Esophagus muscularis mucosa (tissue), 4 donors: ENCODE results near the gene EVX2. TPM values are rescaled to one million over a fixed set of nuclear protein-coding genes. Genes with fewer than 3 reads are reported as not detected.

Source experiments
- DNase-seq: peaks from one replicate; pipeline ENCODE4 v3.0.0-alpha.2; 2017; ENCODE audit errors: extremely low spot score
- H3K27ac ChIP-seq, 4 donors: fragments of 200-600 bp; sonication (generic); replicated peaks in 1 of 4; 1 replicate in 3 of 4; 2 replicates in 1 of 4; pipeline ENCODE4 v1.5.1; 2016 to 2019; ENCODE audit warnings: mild to moderate bottlenecking in 1 of 4
- H3K27me3 ChIP-seq, 4 donors: fragments of 200-600 bp; sonication (generic); one replicate each; pipeline versions ENCODE4 v1.5.1 to v1.6.0; 2016 to 2019
- H3K36me3 ChIP-seq, 4 donors: fragments of 200-600 bp; sonication (generic); one replicate each; pipeline ENCODE4 v1.5.1; 2016 to 2019
- H3K4me1 ChIP-seq, 4 donors: fragments of 200-600 bp; sonication (generic); one replicate each; pipeline ENCODE4 v1.5.1; 2016 to 2019
- H3K4me3 ChIP-seq, 4 donors: fragments of 200-600 bp; sonication (generic); 1 replicate in 2 of 4; 2 replicates in 2 of 4; pipeline ENCODE4 v1.5.1; 2016 to 2019; ENCODE audit warnings: mild to moderate bottlenecking in 4 of 4, moderate library complexity in 1 of 4
- H3K9me3 ChIP-seq, 4 donors: fragments of 200-600 bp; sonication (generic); 1 replicate in 3 of 4; 2 replicates in 1 of 4; pipeline ENCODE4 v1.5.1; 2016 to 2019
- CTCF ChIP-seq, 3 experiments: fragments of 200-600 bp in 2 of 3; fragments of 450-650 bp in 1 of 3; sonication (generic) in 2 of 3; IDR thresholded peaks; one replicate each; pipeline ENCODE4 v1.5.1; 2017 to 2019; ENCODE audit warnings: antibody characterized with exemption in 3 of 3, mild to moderate bottlenecking in 2 of 3, moderate library complexity in 1 of 3
- EP300 ChIP-seq: sonication (generic); formaldehyde crosslinking; IDR thresholded peaks from one replicate; pipeline ENCODE4 v1.6.1; 2017; ENCODE audit warnings: antibody characterized with exemption
- POLR2A ChIP-seq: fragments of 450-650 bp; IDR thresholded peaks from one replicate; pipeline ENCODE4 v1.6.1; 2017; ENCODE audit warnings: antibody characterized with exemption, moderate library complexity, mild to moderate bottlenecking, low read depth
- POLR2AphosphoS5 ChIP-seq, 2 donors: sonication (generic); formaldehyde crosslinking; IDR thresholded peaks; one replicate each; pipeline ENCODE4 v1.6.1; 2017; ENCODE audit warnings: antibody characterized with exemption in 2 of 2
- WGBS: methylation state at CpG from one replicate; pipeline ENCODE4 v1.1.5; 2018; 5-methylcytosine and 5-hydroxymethylcytosine counted together
- intact Hi-C: fragments of 100-400 bp; cut with DNase I; formaldehyde crosslinking; loops from one replicate; pipeline ENCODE4 v1.15.1; 2023
- total RNA-seq, 4 donors: library from RNA; depleted of rRNA; stranded (reverse); fragments of >200 nt; gene quantifications; one replicate each; pipeline versions ENCODE4 v1.1.0 to v1.2.1, GENCODE V29; 2016

Gene EVX2
- total RNA-seq, 4 donors from 2014 or later = 0.11 TPM; not detected in 3

- peaks cover 10 to 100% (median 82%) of the 10 kb centered on the region in 4 donors for H3K27me3 ChIP-seq
- intact Hi-C loops = loop anchor here (5.0 kb wide), 4 partner anchors 332 to 692 kb away; no protein-coding TSS in a partner anchor
- H3K4me1 ChIP-seq = peaks cover 24 to 59% (median 43%) of the 10 kb centered on the region in 4 donors
- H3K36me3 ChIP-seq = no peaks in the 10 kb centered on the region
- H3K4me3 ChIP-seq = no peak overlapping the region
- no peak for DNase-seq
- TF ChIP-seq POLR2A (no peak), EP300 (no peak), POLR2AphosphoS5 (IDR thresholded peaks at IDR 0.05) (no peak), CTCF (IDR thresholded peaks at IDR 0.05) (no peak)
- 29% methylated on average over 6 of the region's 9 CpGs for WGBS
- no peak overlapping the region for H3K27ac ChIP-seq
- no peaks in the 10 kb centered on the region for H3K9me3 ChIP-seq
These were observed 41.4 kb upstream of the EVX2 start for GRCh38 chr2:176124947-176125771.

GRCh38 chr2:176124110-176124946 lies 40.6 kb upstream of the EVX2 start:
- peaks cover 10 to 100% (median 82%) of the 10 kb centered on the region in 4 donors for H3K27me3 ChIP-seq
- intact Hi-C loops = no loop called here
- WGBS = 21% methylated on average over 28 of the region's 34 CpGs

DNA sequence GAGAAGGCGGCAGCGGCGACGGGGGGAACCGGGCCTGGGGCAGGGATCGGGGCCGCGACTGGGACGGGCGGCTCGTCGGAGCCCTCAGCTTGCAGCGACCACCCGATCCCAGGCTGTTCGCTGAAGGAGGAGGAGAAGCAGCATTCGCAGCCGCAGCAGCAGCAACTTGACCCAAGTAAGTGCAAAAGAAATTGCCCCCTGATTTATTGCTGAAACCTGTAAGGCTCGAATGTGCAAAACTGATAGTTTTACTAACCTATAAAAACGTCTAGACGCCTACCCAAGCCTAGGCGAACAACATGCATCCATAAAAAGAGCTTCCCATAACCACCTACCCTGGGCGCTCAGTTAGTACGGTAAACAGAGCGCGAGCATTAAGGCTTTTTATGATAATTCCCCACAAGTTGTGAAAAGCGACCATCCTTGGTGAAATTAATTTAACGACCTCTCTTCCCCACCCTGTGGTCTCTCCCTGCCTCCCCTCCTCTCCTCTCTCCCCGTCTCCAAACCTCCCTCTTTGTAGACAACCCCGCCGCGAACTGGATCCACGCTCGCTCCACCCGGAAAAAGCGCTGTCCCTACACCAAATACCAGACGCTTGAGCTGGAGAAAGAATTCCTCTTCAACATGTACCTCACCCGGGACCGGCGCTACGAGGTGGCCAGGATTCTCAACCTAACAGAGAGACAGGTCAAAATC lies 39.8 kb upstream of the EVX2 start:
- Histone ChIP-seq H3K27me3 (peaks cover 10 to 100% (median 82%) of the 10 kb centered on the region in 4 donors), H3K9me3 (no peaks in the 10 kb centered on the region), H3K4me1 (peaks cover 16 to 47% (median 29%) of the 10 kb centered on the region in 4 donors), H3K4me3 (peak overlapping the region; percentile 48 to 62 (median 50)), H3K36me3 (no peaks in the 10 kb centered on the region), H3K27ac (peak overlapping the region in 2 of 4 donors; percentile 24 to 44)
- intact Hi-C loops = no loop called here
- TF ChIP-seq EP300 (no peak), POLR2AphosphoS5 (IDR thresholded peaks at IDR 0.05) (no peak)
- DNase-seq = no peak
- WGBS = 7% methylated on average over 36 of the region's 40 CpGs

More at GRCh38 chr2:176124110-176124946, 40.6 kb upstream of the EVX2 start:
- no peak for TF ChIP-seq CTCF (IDR thresholded peaks at IDR 0.05)
- TF ChIP-seq POLR2A = no peak
- no peak for TF ChIP-seq POLR2AphosphoS5 (IDR thresholded peaks at IDR 0.05)
- TF ChIP-seq EP300 = no peak
- Histone ChIP-seq H3K4me1 (peaks cover 20 to 51% (median 37%) of the 10 kb centered on the region in 4 donors), H3K36me3 (no peaks in the 10 kb centered on the region), H3K27ac (no peak overlapping the region), H3K4me3 (peak overlapping the region in 3 of 4 donors; percentile 49 to 62 (median 51)), H3K9me3 (no peaks in the 10 kb centered on the region)
- no peak for DNase-seq

- H3K36me3 ChIP-seq = no peaks in the 10 kb centered on the region
- H3K9me3 ChIP-seq = no peaks in the 10 kb centered on the region
- peaks cover 16 to 41% (median 28%) of the 10 kb centered on the region in 4 donors for H3K4me1 ChIP-seq
- peak within 1 kb of the TSS; percentile 48 to 62 (median 50) for H3K4me3 ChIP-seq
- peak; percentile 8 to 9 for TF ChIP-seq POLR2AphosphoS5 (IDR thresholded peaks at IDR 0.05)
- no peak for TF ChIP-seq EP300
- intact Hi-C loops = no loop called here
- H3K27ac ChIP-seq = peak within 1 kb of the TSS in 3 of 4 donors; percentile 24 to 64 (median 44)
- 1% methylated on average over 21 of the region's 84 CpGs for WGBS
- peaks cover 10 to 100% (median 82%) of the 10 kb centered on the region in 4 donors for H3K27me3 ChIP-seq
- no peak for DNase-seq
These were observed 39.1 kb upstream of the EVX2 start, which contains the start of gene HOXD9 for GRCh38 chr2:176122683-176123410. TSS of gene HOXD9 (plus strand) at chr2:176122719. CDS start at chr2:176122769, 50 bp downstream.
